ENCODE measurements around the gene NFIB.

NFIB gene

DNA sequence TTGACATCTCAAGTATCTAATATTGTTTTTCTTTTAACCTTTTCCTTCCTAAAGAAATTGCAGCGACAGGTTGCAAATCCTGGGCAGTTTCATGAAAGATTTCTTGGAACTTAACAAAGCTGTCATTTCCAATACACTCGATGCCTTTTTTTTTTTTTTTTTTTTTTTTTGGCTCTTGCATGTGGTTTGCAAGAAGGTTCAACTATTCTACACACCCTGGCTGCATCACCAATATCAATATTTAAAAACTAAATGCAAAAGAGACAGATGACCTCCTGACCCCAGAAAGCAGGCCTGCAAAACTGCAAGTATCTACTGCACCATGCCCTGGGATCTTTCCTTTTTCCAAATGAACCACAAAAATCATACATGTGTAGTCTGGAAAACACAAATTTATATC is 4.4 kb upstream of the NFIB start:
- no peak for TF ChIP-seq EZH2phosphoT487 (IDR thresholded peaks at IDR 0.05; ENCODE audit: borderline replicate concordance)
- TF ChIP-seq, protein P1, sequence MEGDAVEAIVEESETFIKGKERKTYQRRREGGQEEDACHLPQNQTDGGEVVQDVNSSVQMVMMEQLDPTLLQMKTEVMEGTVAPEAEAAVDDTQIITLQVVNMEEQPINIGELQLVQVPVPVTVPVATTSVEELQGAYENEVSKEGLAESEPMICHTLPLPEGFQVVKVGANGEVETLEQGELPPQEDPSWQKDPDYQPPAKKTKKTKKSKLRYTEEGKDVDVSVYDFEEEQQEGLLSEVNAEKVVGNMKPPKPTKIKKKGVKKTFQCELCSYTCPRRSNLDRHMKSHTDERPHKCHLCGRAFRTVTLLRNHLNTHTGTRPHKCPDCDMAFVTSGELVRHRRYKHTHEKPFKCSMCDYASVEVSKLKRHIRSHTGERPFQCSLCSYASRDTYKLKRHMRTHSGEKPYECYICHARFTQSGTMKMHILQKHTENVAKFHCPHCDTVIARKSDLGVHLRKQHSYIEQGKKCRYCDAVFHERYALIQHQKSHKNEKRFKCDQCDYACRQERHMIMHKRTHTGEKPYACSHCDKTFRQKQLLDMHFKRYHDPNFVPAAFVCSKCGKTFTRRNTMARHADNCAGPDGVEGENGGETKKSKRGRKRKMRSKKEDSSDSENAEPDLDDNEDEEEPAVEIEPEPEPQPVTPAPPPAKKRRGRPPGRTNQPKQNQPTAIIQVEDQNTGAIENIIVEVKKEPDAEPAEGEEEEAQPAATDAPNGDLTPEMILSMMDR (conservative IDR thresholded peaks at IDR 0.05; ENCODE audit: low read length): no peak
- H3K4me3 ChIP-seq (ENCODE audit: low read length, poor library complexity, severe bottlenecking): no peak overlapping the region
- H3K9me2 ChIP-seq (replicated peaks; ENCODE audit: low read depth, low read length): no peaks in the 10 kb centered on the region
- H4K20me1 ChIP-seq (ENCODE audit: insufficient read depth, low read length, poor library complexity, severe bottlenecking): no peaks in the 10 kb centered on the region
- no peak overlapping the region for H3K9ac ChIP-seq (ENCODE audit: low read depth, low read length, poor library complexity, severe bottlenecking)
- no peaks in the 10 kb centered on the region for H3K9me3 ChIP-seq (ENCODE audit: insufficient read depth, low read depth, low read length)
- no peaks in the 10 kb centered on the region for H3F3A ChIP-seq (ENCODE audit: low read depth)
- no peaks in the 10 kb centered on the region for H3K4me1 ChIP-seq (ENCODE audit: insufficient read depth, low read length, poor library complexity, severe bottlenecking)
- no peak overlapping the region for H3K4me2 ChIP-seq (ENCODE audit: low read depth, low read length, poor library complexity, severe bottlenecking)
- H2AFZ ChIP-seq (ENCODE audit: low read length): no peak overlapping the region
- H3K27me3 ChIP-seq (ENCODE audit: insufficient read depth, low read length, poor library complexity, severe bottlenecking): no peaks in the 10 kb centered on the region
- no peaks in the 10 kb centered on the region for H3K79me2 ChIP-seq (ENCODE audit: insufficient read depth, low read length)
- no peaks in the 10 kb centered on the region for H3K36me3 ChIP-seq (ENCODE audit: insufficient read depth, low read length)

DNA sequence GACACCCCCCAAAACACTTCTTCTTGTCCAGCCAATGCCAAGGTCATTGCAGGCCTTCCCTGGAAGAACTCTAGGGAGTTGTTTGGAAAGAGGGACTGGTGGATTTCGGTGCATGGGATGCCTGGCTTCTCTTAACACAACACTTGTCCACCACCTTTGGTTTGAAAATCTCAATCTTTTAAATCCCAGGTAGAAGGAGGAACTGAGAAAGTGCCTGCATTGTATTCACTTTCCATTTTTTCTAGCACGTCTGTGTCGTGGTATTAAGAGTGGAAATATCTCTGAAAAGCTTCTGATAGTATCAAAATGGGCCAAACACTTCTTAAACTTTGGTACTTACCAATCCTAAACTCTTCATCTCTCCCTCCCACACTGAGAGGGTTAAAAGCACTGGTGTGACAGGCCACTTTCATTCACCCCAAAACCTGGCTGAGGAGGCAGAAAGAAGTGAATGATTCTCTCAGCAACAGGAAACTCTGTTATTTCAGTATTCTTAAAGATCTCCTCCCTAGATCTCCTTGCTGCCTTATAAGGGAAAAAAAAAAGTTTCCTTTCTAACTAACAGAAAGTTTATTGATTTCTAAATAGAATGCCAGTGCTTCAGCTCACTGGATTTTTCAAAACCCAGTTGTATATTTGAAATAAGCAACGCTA is 3.9 kb upstream of the NFIB start:
- Histone ChIP-seq H3K4me2 (ENCODE audit: low read depth, low read length, poor library complexity, severe bottlenecking) (no peak overlapping the region), H3K4me3 (ENCODE audit: low read length, poor library complexity, severe bottlenecking) (no peak overlapping the region)

DNA sequence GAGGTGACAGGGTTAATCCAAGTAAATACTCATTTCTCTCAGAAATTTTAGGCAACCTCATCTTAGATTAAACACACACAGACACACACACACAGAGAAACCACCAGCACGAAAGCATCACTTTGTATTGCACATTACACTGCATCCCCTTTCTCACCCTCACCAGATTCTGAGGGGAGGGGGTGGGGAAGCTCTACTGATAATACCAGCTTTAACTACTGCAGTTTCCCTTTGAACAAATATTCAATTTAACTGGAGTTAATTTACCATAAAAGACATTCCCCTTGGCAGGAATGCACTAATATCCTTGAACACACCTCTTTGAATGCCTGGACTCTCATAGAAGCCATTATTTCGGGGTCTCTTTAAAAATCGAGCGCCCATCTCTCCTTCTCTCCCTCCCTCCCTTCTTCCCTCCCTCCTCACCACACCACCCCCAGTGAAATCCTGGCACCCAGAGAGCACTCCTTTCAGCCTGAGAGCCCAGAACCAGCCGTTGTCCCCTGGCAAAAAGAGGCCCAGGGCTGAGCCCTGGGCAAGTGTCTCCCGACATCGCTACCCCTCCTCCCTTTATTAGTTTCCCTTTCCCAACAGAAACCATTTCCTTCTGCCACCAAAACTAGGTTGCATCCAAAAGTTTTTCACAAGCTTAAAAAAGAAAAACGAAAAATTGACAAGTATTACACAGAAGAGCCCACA is 2.8 kb upstream of the NFIB start:
- no peaks in the 10 kb centered on the region for H3K9me2 ChIP-seq (replicated peaks; ENCODE audit: low read depth, low read length)
- peaks cover 2% of the 10 kb centered on the region for H3K27me3 ChIP-seq (ENCODE audit: insufficient read depth, low read length, poor library complexity, severe bottlenecking)
- H3K36me3 ChIP-seq (ENCODE audit: insufficient read depth, low read length): no peaks in the 10 kb centered on the region
- H3F3A ChIP-seq (ENCODE audit: low read depth): no peaks in the 10 kb centered on the region
- no peak overlapping the region for H3K4me2 ChIP-seq (ENCODE audit: low read depth, low read length, poor library complexity, severe bottlenecking)
- H3K9me3 ChIP-seq (ENCODE audit: insufficient read depth, low read depth, low read length): no peaks in the 10 kb centered on the region
- TF ChIP-seq EZH2phosphoT487 (IDR thresholded peaks at IDR 0.05; ENCODE audit: borderline replicate concordance): no peak
- TF ChIP-seq, protein P1 (conservative IDR thresholded peaks at IDR 0.05; ENCODE audit: low read length): no peak
- no peak overlapping the region for H3K4me3 ChIP-seq (ENCODE audit: low read length, poor library complexity, severe bottlenecking)
- no peaks in the 10 kb centered on the region for H3K4me1 ChIP-seq (ENCODE audit: insufficient read depth, low read length, poor library complexity, severe bottlenecking)
- no peak overlapping the region for H3K9ac ChIP-seq (ENCODE audit: low read depth, low read length, poor library complexity, severe bottlenecking)
- H4K20me1 ChIP-seq (ENCODE audit: insufficient read depth, low read length, poor library complexity, severe bottlenecking): no peaks in the 10 kb centered on the region
- no peaks in the 10 kb centered on the region for H3K79me2 ChIP-seq (ENCODE audit: insufficient read depth, low read length)
- no peak overlapping the region for H2AFZ ChIP-seq (ENCODE audit: low read length)

More for the DNA sequence above, 3.9 kb upstream of the NFIB start:
- H4K20me1 ChIP-seq (ENCODE audit: insufficient read depth, low read length, poor library complexity, severe bottlenecking): no peaks in the 10 kb centered on the region
- no peaks in the 10 kb centered on the region for H3K4me1 ChIP-seq (ENCODE audit: insufficient read depth, low read length, poor library complexity, severe bottlenecking)
- no peaks in the 10 kb centered on the region for H3K9me3 ChIP-seq (ENCODE audit: insufficient read depth, low read depth, low read length)
- H3K36me3 ChIP-seq (ENCODE audit: insufficient read depth, low read length): no peaks in the 10 kb centered on the region
- no peaks in the 10 kb centered on the region for H3F3A ChIP-seq (ENCODE audit: low read depth)
- no peak overlapping the region for H2AFZ ChIP-seq (ENCODE audit: low read length)
- H3K9me2 ChIP-seq (replicated peaks; ENCODE audit: low read depth, low read length): no peaks in the 10 kb centered on the region
- no peak for TF ChIP-seq EZH2phosphoT487 (IDR thresholded peaks at IDR 0.05; ENCODE audit: borderline replicate concordance)
- TF ChIP-seq, protein P1 (conservative IDR thresholded peaks at IDR 0.05; ENCODE audit: low read length): no peak
- H3K27me3 ChIP-seq (ENCODE audit: insufficient read depth, low read length, poor library complexity, severe bottlenecking): no peaks in the 10 kb centered on the region
- H3K9ac ChIP-seq (ENCODE audit: low read depth, low read length, poor library complexity, severe bottlenecking): no peak overlapping the region
- H3K79me2 ChIP-seq (ENCODE audit: insufficient read depth, low read length): no peaks in the 10 kb centered on the region
